HG02642 (cell line): ENCODE measurements around the gene CCDC8.
"Not testable (repeated sequence)": the region's sequence is repeated elsewhere in the genome, so short reads cannot be mapped to it uniquely, and the experiment has no call there.

Experiments used
- ATAC-seq: cut with Tn5 transposase; IDR thresholded peaks from one replicate; pipeline ENCODE4 v1.9.1; 2021; ENCODE audit warnings: mild to moderate bottlenecking; ENCODE audit not compliant: unreplicated experiment, poor library complexity

The CCDC8 gene, protein sequence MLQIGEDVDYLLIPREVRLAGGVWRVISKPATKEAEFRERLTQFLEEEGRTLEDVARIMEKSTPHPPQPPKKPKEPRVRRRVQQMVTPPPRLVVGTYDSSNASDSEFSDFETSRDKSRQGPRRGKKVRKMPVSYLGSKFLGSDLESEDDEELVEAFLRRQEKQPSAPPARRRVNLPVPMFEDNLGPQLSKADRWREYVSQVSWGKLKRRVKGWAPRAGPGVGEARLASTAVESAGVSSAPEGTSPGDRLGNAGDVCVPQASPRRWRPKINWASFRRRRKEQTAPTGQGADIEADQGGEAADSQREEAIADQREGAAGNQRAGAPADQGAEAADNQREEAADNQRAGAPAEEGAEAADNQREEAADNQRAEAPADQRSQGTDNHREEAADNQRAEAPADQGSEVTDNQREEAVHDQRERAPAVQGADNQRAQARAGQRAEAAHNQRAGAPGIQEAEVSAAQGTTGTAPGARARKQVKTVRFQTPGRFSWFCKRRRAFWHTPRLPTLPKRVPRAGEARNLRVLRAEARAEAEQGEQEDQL

DNA sequence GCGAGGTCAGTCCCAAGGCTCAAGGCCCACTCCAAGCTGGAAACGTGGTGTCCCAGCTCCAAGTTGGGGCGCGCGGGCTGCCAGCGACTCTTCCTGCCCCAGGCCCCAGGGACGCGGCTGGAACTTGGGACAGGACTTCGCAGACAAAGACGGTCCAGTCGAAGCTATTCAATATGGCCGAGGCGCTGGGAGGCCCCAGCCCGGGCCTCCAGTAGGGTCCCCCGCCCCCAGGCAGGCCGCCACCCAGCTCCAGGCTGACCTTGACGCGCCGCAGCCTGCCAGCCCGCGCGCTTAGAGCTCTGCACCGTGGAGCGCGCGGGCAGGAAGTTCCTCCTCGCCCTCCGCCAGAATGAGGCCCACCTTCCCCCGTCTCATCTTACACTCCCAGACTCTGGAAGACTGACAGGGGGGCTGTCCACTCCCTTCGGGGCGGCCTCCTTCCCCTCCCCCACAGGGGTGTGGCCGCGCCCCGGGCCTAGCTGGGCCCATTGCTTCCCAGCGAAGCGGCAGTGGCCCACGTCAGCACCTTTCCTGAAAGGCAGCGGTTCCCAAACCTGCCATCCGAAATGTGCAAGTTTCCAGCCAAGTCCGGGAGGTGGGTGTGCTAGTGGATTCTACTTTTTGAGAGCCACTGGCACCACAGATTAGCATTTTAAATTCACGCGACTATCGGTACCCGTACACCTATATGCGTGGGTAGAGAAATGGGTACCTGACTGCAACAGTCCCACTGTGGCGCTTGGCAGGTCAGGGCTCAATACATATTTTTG lies at the start of gene CCDC8:
TSS of gene CCDC8 (minus strand) at position 303 of the 770 bp plus-strand sequence. CDS start 754 bp downstream, outside the sequence.
- no peak for ATAC-seq

GRCh38 chr19:46461537-46461936 lies 48.2 kb upstream of the CCDC8 start:
- no peak for ATAC-seq

- ATAC-seq: no peak
Observed at GRCh38 chr19:46460981-46461380, 47.6 kb upstream of the CCDC8 start.

DNA sequence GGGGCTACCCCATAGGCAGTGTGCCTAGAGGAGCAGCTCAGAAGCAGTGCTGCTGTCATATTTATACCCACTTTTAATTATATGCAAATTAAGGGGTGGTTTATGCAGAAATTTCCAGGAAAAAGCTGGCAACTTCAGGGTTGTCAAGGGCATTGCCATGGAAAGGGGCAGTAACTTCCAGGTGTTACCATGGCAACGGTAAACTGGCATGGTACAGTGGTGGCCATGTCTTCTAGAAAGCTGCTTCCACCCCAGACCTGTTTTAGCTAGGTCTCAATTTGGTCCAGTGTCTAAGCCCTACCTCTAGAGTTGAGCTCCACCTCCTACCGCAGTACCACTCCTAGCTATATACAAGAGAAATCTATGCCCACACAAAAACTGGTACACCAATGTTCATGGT lies 46.7 kb upstream of the CCDC8 start:
- ATAC-seq: no peak

DNA sequence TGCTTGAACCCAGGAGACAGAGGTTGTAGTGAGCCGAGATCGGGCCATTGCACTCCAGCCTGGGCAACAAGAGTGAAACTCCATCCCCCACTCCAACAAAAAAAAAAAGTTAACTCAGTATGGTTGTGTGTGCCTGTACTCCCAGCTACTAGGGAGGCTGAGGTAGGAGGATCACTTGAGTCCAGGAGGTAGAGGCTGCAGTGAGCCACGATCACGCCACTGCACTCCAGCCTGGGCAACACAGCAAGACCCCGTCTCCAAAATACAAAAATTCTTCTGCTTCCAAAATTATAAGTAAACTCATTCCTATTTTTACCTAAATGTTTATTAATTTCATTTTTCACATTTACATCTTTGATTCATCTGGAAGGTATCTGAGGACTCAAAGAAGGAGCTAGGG lies 43.6 kb upstream of the CCDC8 start:
- no peak for ATAC-seq

- no peak for ATAC-seq
Observed at GRCh38 chr19:46454244-46454643, 40.9 kb upstream of the CCDC8 start.

GRCh38 chr19:46453661-46454060 lies 40.3 kb upstream of the CCDC8 start:
- ATAC-seq: no peak

- ATAC-seq: no peak
Observed at GRCh38 chr19:46452186-46452585, 38.8 kb upstream of the CCDC8 start.

- no peak for ATAC-seq
Observed at GRCh38 chr19:46451352-46451751, 38.0 kb upstream of the CCDC8 start.

GRCh38 chr19:46450737-46451136 lies 37.4 kb upstream of the CCDC8 start:
- no peak for ATAC-seq

DNA sequence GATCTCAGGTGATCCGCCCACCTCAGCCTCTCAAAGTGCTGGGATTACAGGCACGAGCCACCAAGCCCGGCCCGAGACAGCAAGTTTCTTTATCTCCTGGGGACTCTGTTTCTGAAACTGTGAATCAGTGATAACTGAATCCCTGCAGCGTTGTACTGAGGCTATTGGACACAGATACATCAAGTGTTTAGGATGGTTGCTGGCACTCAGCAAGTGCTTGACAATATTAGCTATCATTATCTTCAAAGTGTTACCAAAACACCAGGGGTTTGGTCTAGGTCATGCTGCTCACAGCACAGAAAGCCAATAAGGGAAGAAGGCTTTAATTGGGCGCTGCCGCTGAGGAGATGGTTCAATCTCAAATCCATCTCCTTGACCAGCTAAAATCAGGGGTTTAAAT lies 35.9 kb upstream of the CCDC8 start:
- no peak for ATAC-seq

DNA sequence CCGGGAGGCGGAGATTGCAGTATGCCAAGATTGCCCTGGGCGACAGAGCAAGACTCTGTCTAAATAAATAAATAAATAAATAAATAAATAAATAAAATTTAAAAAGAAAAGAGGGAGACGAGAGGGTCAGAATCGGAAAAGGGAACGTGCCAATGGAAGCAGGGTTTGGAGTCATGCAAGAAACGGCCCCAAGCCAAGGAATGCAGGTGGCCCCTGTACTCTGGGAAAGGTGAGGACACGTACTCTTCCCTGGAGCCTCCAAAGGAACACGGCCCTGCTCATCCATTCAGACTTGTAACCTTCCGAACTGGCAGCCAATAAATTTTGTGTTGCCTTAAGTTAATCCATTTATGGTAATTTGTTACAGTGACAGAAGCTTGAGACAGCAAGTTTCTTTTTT lies 35.2 kb upstream of the CCDC8 start:
- no peak for ATAC-seq

DNA sequence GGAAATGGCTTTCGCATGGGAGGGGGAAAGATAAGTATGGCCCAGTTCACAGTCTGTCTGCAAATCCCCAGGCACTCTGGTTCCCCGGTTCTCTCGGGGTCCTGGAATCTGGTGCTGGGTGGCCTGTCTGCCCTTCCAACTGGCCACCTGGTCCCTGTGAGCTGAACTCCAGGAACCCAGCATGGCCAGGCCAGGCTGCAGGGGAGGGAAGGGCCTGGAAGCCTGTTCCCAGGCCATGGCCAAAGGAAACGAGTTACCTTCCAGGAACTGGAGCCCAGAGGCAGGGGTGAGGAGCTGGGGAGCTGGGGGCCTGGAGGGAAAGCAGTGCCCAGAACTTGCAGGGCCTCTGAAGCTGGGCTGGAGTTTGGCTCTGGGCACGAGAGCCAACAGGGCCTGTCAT lies 34.5 kb upstream of the CCDC8 start:
- ATAC-seq: no peak

DNA sequence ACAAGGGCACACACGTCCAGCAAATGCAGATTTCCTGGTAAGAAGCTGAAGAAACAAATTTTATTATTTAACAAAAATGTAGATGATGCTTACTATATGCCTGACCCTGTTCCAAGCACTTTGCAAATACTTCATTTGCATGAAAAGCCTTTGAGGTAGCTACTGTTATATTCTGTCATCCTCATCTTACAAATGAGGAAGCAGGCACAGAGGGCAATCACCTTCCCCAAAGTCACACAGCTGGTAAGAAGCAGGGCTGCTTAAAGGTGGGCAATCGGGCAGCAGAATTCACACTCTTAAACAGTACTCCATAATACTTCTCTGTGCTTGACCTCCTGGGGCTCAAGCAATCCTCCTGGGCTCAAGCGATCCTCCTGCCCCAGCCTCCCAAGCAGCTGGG lies 33.6 kb upstream of the CCDC8 start:
- ATAC-seq: no peak

DNA sequence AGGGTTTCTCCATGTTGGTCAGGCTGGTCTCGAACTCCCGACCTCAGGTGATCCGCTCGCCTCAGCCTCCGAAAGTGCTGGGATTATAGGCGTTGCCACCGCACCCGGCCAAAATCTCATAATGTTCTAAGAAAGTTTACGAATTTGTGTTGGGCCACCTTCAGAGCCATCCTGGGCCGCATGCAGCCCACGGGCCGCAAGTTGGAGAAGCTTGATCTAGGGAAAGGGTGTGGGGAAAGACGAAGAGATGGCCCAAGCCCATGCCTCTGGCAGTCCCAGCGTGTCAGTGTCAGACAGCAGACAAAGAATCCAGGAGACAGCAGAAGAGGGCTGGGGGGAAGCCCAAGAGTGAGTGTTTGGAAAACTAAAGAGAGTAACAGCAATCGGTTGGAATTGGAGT lies 32.7 kb upstream of the CCDC8 start:
- no peak for ATAC-seq

DNA sequence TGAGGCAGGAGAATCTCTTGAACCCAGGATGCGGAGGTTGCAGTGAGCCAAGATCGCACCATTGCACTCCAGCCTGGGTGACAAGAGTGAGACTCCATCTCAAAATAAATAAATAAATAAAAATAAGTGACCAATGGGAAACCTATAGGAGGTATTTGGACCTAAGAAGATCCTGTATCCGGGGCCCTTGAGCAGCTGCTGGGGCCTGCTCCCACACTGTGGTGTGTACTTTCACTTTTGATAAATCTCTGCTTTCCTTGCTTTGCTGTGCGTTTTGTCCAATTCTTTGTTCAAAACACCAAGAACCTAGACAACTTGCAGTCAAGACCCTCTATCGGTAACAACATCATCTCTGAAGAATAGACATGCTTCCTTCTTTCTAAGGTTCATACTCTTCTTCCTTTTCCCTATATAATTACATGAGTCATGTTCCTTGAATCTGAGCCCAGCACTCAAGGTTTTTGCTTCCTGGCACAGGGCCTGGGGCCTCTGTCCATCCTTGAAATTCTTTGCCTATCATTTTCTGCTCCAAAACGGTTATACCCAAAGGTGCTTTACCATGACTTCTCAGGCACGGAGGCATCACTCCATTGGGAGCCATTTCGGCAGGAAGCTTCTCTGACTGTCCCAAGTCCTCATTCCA lies 29.6 kb upstream of the CCDC8 start:
- no peak for ATAC-seq

- ATAC-seq: no peak
Observed at GRCh38 chr19:46441866-46442265, 28.5 kb upstream of the CCDC8 start.

- not testable (repeated sequence) for ATAC-seq
Observed at GRCh38 chr19:46435689-46436088, 22.3 kb upstream of the CCDC8 start.

- ATAC-seq: no peak
Observed at GRCh38 chr19:46435009-46435408, 21.6 kb upstream of the CCDC8 start.

DNA sequence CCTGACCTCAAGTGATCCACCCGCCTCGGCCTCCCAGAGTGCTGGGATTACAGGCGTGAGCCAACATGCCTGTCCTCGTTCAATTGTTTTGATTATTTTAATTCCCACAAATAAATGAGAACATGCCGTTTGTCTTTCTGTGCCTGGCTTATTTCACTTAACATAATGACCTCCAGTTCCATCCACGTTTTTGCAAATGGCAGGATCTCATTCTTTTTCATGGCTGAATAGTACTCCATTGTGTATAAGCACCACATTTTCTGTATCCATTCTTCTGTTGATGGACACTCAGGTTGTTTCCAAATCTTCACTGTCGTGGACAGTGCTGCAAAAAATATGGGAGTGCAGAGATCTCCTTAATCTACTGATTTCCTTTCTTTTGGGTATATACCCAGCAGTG lies 20.1 kb upstream of the CCDC8 start:
- ATAC-seq: not testable (repeated sequence)

- ATAC-seq: no peak
Observed at GRCh38 chr19:46431824-46432223, 18.5 kb upstream of the CCDC8 start.
